ENCODE measurements around the gene SPAG4. TPM values are rescaled to one million over a fixed set of nuclear protein-coding genes. Genes with fewer than 3 reads are reported as not detected.

Gene SPAG4
- total RNA-seq, 1 donor from 2014 or later: 1.9 TPM

DNA sequence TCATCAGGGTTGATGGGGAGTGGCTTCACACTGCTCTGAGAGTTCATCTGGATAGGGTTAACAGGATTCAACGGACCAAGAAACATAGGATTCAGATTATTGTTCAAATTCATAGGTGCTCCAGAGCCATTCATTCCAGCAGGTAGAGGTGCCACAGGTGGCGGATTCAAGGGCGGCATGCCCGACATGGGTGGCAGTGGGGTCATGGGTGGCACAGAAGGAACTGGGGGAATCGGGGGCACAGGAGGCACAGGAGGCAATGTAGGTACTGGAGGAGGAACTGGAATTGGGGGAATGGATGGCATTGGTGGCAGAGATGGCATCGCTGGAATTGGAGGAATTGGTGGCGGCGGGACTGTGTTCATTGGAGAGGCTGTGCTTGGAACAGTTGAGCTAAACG lies 38.8 kb downstream of the SPAG4 start:
- peaks cover 18% of the 10 kb centered on the region for H3K4me1 Mint-ChIP-seq (ENCODE audit: unreplicated experiment)
- no peaks in the 10 kb centered on the region for H3K9me3 Mint-ChIP-seq (ENCODE audit: unreplicated experiment)
- peaks cover 3% of the 10 kb centered on the region for H3K36me3 Mint-ChIP-seq (ENCODE audit: unreplicated experiment)
- H3K27ac Mint-ChIP-seq (ENCODE audit: unreplicated experiment): no peak overlapping the region
- TF ChIP-seq, protein P1, sequence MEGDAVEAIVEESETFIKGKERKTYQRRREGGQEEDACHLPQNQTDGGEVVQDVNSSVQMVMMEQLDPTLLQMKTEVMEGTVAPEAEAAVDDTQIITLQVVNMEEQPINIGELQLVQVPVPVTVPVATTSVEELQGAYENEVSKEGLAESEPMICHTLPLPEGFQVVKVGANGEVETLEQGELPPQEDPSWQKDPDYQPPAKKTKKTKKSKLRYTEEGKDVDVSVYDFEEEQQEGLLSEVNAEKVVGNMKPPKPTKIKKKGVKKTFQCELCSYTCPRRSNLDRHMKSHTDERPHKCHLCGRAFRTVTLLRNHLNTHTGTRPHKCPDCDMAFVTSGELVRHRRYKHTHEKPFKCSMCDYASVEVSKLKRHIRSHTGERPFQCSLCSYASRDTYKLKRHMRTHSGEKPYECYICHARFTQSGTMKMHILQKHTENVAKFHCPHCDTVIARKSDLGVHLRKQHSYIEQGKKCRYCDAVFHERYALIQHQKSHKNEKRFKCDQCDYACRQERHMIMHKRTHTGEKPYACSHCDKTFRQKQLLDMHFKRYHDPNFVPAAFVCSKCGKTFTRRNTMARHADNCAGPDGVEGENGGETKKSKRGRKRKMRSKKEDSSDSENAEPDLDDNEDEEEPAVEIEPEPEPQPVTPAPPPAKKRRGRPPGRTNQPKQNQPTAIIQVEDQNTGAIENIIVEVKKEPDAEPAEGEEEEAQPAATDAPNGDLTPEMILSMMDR (IDR thresholded peaks at IDR 0.05): no peak
- no peak overlapping the region for H3K4me3 Mint-ChIP-seq (ENCODE audit: unreplicated experiment)
- no peak for DNase-seq (ENCODE audit: extremely low spot score, unreplicated experiment)
- H3K27me3 Mint-ChIP-seq (ENCODE audit: unreplicated experiment): no peaks in the 10 kb centered on the region

DNA sequence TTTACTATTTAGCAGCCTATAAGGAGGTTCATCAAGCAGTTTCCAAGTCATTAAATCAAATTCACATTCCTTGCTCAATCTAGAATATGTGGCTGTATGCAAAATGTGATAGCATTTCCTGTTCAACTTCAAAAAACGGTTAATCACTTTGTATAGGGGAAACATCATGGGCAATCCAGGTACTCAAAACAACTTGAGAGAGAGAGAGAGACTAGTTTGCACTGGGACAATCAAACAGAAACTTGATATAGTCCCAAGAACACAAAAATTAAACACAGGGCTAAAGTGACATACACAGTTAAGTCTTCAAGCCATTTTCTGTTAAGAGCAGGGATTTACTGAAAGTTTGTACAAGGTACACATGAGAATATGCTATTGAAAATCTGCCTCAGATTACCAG lies 41.6 kb downstream of the SPAG4 start:
- DNase-seq (ENCODE audit: extremely low spot score, unreplicated experiment): no peak
- Mint-ChIP-seq H3K4me3 (ENCODE audit: unreplicated experiment) (no peak overlapping the region), H3K27ac (ENCODE audit: unreplicated experiment) (peak overlapping the region; percentile 28), H3K9me3 (ENCODE audit: unreplicated experiment) (no peaks in the 10 kb centered on the region), H3K36me3 (ENCODE audit: unreplicated experiment) (peaks cover 1% of the 10 kb centered on the region), H3K27me3 (ENCODE audit: unreplicated experiment) (no peaks in the 10 kb centered on the region), H3K4me1 (ENCODE audit: unreplicated experiment) (peaks cover 46% of the 10 kb centered on the region)
- TF ChIP-seq, protein P1 (IDR thresholded peaks at IDR 0.05): no peak

DNA sequence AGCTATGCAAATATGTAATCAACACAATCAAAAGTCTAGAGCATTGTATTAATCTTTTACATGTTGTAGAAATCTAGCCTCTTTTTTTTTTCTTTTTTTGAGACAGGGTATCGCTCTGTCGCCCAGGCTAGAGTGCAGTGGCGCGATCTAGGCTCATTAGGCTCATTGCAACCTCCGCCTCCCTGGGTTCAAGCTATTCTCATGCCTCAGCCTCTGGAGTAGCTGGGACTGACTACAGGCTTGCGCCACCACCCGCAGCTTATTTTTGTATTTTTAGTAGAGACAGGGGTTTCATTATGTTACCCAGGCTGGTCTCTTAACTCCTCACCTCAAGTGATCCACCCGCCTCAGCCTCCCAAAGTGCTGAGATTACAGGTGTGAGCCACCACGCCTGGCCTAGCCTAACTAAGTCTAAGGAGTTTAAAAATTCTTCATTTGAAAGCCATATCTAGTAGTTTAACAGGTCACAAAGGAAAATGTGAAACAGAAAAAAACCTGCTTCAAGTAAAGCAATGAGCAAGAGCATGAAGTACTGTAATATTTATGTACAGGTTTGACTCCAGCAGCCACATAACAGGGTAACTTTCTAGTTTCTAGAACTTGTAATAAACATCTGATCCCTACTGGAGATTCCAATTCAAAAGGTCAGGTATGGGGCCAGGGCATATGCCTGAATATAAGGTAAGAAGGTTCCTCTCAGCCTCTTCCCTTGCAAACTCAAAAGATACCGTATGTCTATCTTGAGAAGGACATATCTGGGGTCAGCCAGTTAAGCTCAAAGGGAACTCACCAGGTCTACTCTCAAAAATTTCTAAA lies 44.7 kb downstream of the SPAG4 start:
- Mint-ChIP-seq H3K36me3 (ENCODE audit: unreplicated experiment) (peaks cover 1% of the 10 kb centered on the region), H3K9me3 (ENCODE audit: unreplicated experiment) (no peaks in the 10 kb centered on the region), H3K4me3 (ENCODE audit: unreplicated experiment) (no peak overlapping the region), H3K27me3 (ENCODE audit: unreplicated experiment) (no peaks in the 10 kb centered on the region), H3K27ac (ENCODE audit: unreplicated experiment) (peak overlapping the region; percentile 18), H3K4me1 (ENCODE audit: unreplicated experiment) (peaks cover 66% of the 10 kb centered on the region)
- peak; percentile 30 for DNase-seq (ENCODE audit: extremely low spot score, unreplicated experiment)
- TF ChIP-seq, protein P1 (IDR thresholded peaks at IDR 0.05): no peak

DNA sequence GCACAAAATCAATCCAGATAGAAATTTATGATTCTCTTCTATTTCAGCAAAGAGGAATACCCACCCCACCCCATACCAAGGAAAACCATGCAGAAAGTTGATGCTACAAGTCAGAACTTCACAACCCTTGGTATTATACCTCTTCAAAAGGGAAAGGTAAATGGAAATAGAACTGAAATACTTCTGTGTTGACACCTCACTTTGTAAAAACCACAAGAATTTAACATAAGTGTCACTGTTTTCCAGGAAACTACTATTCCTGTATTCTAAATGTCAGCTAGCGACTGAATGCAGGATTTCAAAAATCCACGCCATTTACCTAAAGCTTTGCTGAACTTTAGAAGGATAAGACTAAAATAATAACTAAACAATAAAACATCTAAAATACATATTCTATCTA lies 45.4 kb downstream of the SPAG4 start:
- TF ChIP-seq, protein P1 (IDR thresholded peaks at IDR 0.05): no peak
- peak overlapping the region; percentile 99 for H3K27ac Mint-ChIP-seq (ENCODE audit: unreplicated experiment)
- no peaks in the 10 kb centered on the region for H3K9me3 Mint-ChIP-seq (ENCODE audit: unreplicated experiment)
- H3K4me1 Mint-ChIP-seq (ENCODE audit: unreplicated experiment): peaks cover 66% of the 10 kb centered on the region
- peaks cover 1% of the 10 kb centered on the region for H3K36me3 Mint-ChIP-seq (ENCODE audit: unreplicated experiment)
- no peak overlapping the region for H3K4me3 Mint-ChIP-seq (ENCODE audit: unreplicated experiment)
- no peak for DNase-seq (ENCODE audit: extremely low spot score, unreplicated experiment)
- H3K27me3 Mint-ChIP-seq (ENCODE audit: unreplicated experiment): no peaks in the 10 kb centered on the region

DNA sequence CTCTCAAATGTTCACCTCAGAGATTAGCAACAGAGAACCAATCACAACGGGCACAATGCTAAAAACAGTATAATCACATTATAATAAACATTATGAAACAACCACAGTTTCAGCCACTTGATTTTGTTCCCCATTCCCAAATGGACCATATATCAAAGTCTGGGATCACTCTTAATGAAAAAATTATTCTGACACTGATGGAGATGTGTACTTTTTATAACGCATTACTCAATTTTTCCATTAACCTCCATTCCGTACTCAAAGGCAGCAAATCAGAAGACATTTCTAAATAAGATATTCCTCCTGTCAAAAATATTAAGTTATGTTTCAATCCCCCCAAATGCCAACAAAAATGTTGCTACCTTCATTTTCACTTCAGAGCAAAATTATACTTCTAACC lies 46.3 kb downstream of the SPAG4 start:
- Mint-ChIP-seq H3K36me3 (ENCODE audit: unreplicated experiment) (peaks cover 1% of the 10 kb centered on the region), H3K27me3 (ENCODE audit: unreplicated experiment) (no peaks in the 10 kb centered on the region), H3K27ac (ENCODE audit: unreplicated experiment) (peak overlapping the region; percentile 99), H3K9me3 (ENCODE audit: unreplicated experiment) (no peaks in the 10 kb centered on the region), H3K4me1 (ENCODE audit: unreplicated experiment) (peaks cover 63% of the 10 kb centered on the region), H3K4me3 (ENCODE audit: unreplicated experiment) (peak overlapping the region; percentile 92)
- no peak for DNase-seq (ENCODE audit: extremely low spot score, unreplicated experiment)
- TF ChIP-seq, protein P1 (IDR thresholded peaks at IDR 0.05): no peak

All from osteocyte (in vitro differentiated cells).